GM12878 (cell line): ENCODE data around the gene THUMPD3. TPM values are rescaled to one million over a fixed set of nuclear protein-coding genes. Genes with fewer than 3 reads are reported as not detected.

Experiments
- ATAC-seq: fragments of 200-7000 bp; cut with Tn5 transposase; 3 replicates; pipeline ENCODE4 v1.9.1; 2020; ENCODE audit warnings: mild to moderate bottlenecking, moderate library complexity
- BruUV-seq: library from RNA; stranded (reverse); fragments of 400-500 nt; replicated peaks from 2 replicates; lab custom pipeline; 2021; lab: Mats Ljungman, UMichigan
- CTCF ChIA-PET: fragments of 300-600 bp; sonication (Branson Sonifier 250); formaldehyde crosslinking; extraction: SDS; loops from one replicate; lab custom pipeline; 2021; ENCODE audit warnings: inconsistent platforms; lab: Yijun Ruan, JAX
- POLR2A ChIA-PET: fragments of 350-600 bp; formaldehyde crosslinking; extraction: SDS; loops from one replicate; lab custom pipeline; 2021; ENCODE audit warnings: inconsistent platforms; lab: Charles Lee
- RAD21 ChIA-PET: fragments of 300-600 bp; sonication (Branson Sonifier 250); formaldehyde crosslinking; loops from one replicate; lab custom pipeline; 2023; ENCODE audit warnings: antibody characterized with exemption; ENCODE audit not compliant: unreplicated experiment; lab: Charles Lee
- SMC1A ChIA-PET: fragments of 300-600 bp; sonication (Branson Sonifier 250); formaldehyde crosslinking; loops from one replicate; lab custom pipeline; 2023; ENCODE audit not compliant: unreplicated experiment, uncharacterized antibody; lab: Charles Lee
- DNase-seq: peaks from one replicate; pipeline ENCODE4 v3.0.0-alpha.2; 2011; ENCODE audit warnings: low read depth, low spot score
- FAIRE-seq: peaks from 3 replicates; lab custom pipeline; 2011; peaks lifted over from hg19 to GRCh38; lab: Jason Lieb, UNC
- H2AFZ ChIP-seq: 2 replicates; pipeline ENCODE4 v1.6.0; 2011; ENCODE audit warnings: low read depth, low read length, control low read depth; ENCODE audit not compliant: control insufficient read depth
- H3K27ac ChIP-seq: 2 replicates; pipeline ENCODE4 v1.5.1; 2011; ENCODE audit warnings: control low read depth; ENCODE audit not compliant: control insufficient read depth, insufficient read depth
- H3K27me3 ChIP-seq, 2 experiments: replicated peaks in 1 of 2; 2 replicates each; pipeline versions ENCODE4 v1.6.0 to v1.6.1; 2011; ENCODE audit warnings: low read length in 1 of 2; ENCODE audit not compliant: control insufficient read depth in 2 of 2, insufficient read depth in 2 of 2
- H3K36me3 ChIP-seq, 2 experiments: 2 replicates each; pipeline ENCODE4 v1.5.1; 2011; ENCODE audit warnings: low read length in 1 of 2; ENCODE audit not compliant: control insufficient read depth in 2 of 2, insufficient read depth in 2 of 2
- H3K4me1 ChIP-seq: 2 replicates; pipeline ENCODE4 v1.6.1; 2011; ENCODE audit warnings: mild to moderate bottlenecking, low read length, moderate library complexity, mixed read lengths; ENCODE audit not compliant: control insufficient read depth, insufficient read depth
- H3K4me2 ChIP-seq: 2 replicates; pipeline ENCODE4 v1.6.0; 2011; ENCODE audit warnings: control low read depth; ENCODE audit not compliant: control insufficient read depth, insufficient read depth
- H3K4me3 ChIP-seq: fragments of 200-600 bp; sonication (generic); 2 replicates; pipeline ENCODE4 v1.5.1; 2016
- H3K79me2 ChIP-seq: 2 replicates; pipeline ENCODE4 v1.6.0; 2011; ENCODE audit warnings: low read length; ENCODE audit not compliant: control insufficient read depth, insufficient read depth
- H3K9ac ChIP-seq: 2 replicates; pipeline ENCODE4 v1.8.0; 2011; ENCODE audit warnings: low read length, control low read depth, mixed read lengths; ENCODE audit not compliant: control insufficient read depth, insufficient read depth
- H3K9me3 ChIP-seq: replicated peaks from 3 replicates; pipeline ENCODE4 v1.5.1; 2011; ENCODE audit warnings: mild to moderate bottlenecking, low read length; ENCODE audit not compliant: control insufficient read depth, insufficient read depth
- H4K20me1 ChIP-seq: 2 replicates; pipeline ENCODE4 v1.6.0; 2011; ENCODE audit not compliant: control insufficient read depth, insufficient read depth
- FOS ChIP-seq: IDR thresholded peaks from 3 replicates; pipeline ENCODE4 v1.6.1; 2011; ENCODE audit warnings: borderline replicate concordance; ENCODE audit not compliant: insufficient read length; ENCODE audit errors: extremely low read depth
- JUND ChIP-seq: IDR thresholded peaks from 2 replicates; pipeline ENCODE4 v1.6.1; 2012; ENCODE audit warnings: low read depth, mild to moderate bottlenecking, low read length, improper control_type of control experiment, moderate library complexity
- KLF5 ChIP-seq: fragments of 450-650 bp; IDR thresholded peaks from 2 replicates; pipeline ENCODE4 v1.6.1; 2014; ENCODE audit warnings: mild to moderate bottlenecking; ENCODE audit not compliant: partially characterized antibody
- MEF2B ChIP-seq: fragments of 450-650 bp; IDR thresholded peaks from 2 replicates; pipeline ENCODE4 v1.6.1; 2018; ENCODE audit warnings: mild to moderate bottlenecking, moderate library complexity; ENCODE audit not compliant: partially characterized antibody, poor library complexity, severe bottlenecking
- SUZ12 ChIP-seq: fragments of 200-600 bp; sonication (generic); IDR thresholded peaks from one replicate; pipeline ENCODE4 v1.6.1; 2018; ENCODE audit warnings: antibody characterized with exemption, mild to moderate bottlenecking; ENCODE audit not compliant: unreplicated experiment
- WGBS: methylation state at CpG from one replicate; pipeline ENCODE4 v1.1.6; 2016; ENCODE audit warnings: low lambda C conversion rate; ENCODE audit not compliant: insufficient replicate concordance, insufficient coverage; ENCODE audit errors: missing lambda C conversion rate; 5-methylcytosine and 5-hydroxymethylcytosine counted together
- in situ Hi-C: fragments of 300-500 bp; cut with MboI; formaldehyde crosslinking; loops from 9 replicates; pipeline ENCODE4 v1.14.3; 2018; ENCODE audit warnings: mixed read lengths
- intact Hi-C: fragments of 100-400 bp; cut with micrococcal nuclease; formaldehyde crosslinking; loops from one replicate; pipeline ENCODE4 v1.14.2; 2022; ENCODE audit not compliant: unreplicated experiment
- polyA plus RNA-seq, 11 experiments: library from polyadenylated mRNA; depleted of rRNA in 4 of 11; unstranded in 6 of 11; stranded (reverse) in 5 of 11; fragments of >200 nt; fragmentation: Nextera tagmentation in 4 of 11; fragmentation: Illumina TruSeq in 1 of 11; extraction: Ambion mirVana in 4 of 11; extraction: Trizol in 1 of 11; gene quantifications; 1 replicate in 1 of 11; 2 replicates in 10 of 11; pipeline versions ENCODE4 v1.2.1 to v1.2.3, GENCODE V29; 2011 to 2016; ENCODE audit warnings: inconsistent platforms in 2 of 11, missing spikeins in 2 of 11, low read depth in 1 of 11
- total RNA-seq, 4 experiments: library from RNA; depleted of rRNA in 3 of 4; stranded (reverse); fragments of >200 nt in 3 of 4; fragmentation: Illumina TruSeq in 1 of 4; extraction: Trizol in 1 of 4; gene quantifications; 2 replicates each; pipeline versions ENCODE4 v1.2.1 to v1.2.3, GENCODE V29; 2013 to 2021

Gene THUMPD3
- total and polyA plus RNA-seq, 10 of the 15 experiments (the other 5 are each of a cell fraction or from before 2014, with no cell fraction given): 28.7 to 47.4 (median 41.8) TPM

- H2AFZ ChIP-seq: no peak overlapping the region
- in situ Hi-C loops: no loop called here
- 0% methylated on average over 1 of the region's 1 CpG for WGBS
- no peak for ATAC-seq
- POLR2A ChIA-PET: interaction anchor here (4.8 kb wide), 1 partner anchor 12 kb away, joined by 24 read pairs; no protein-coding TSS in a partner anchor
- H3K36me3 ChIP-seq: peaks cover 4 to 64% of the 10 kb centered on the region in 2 experiments
- FAIRE-seq: no peak
- H3K27ac ChIP-seq: no peak overlapping the region
- no peak overlapping the region for H3K4me3 ChIP-seq
- H3K27me3 ChIP-seq: no peaks in the 10 kb centered on the region
- CTCF ChIA-PET: interaction anchor here (0.7 kb wide), 1 partner anchor 9 kb away, joined by 3 read pairs; no protein-coding TSS in a partner anchor
- TF ChIP-seq MEF2B (no peak), SUZ12 (no peak), KLF5 (no peak), FOS (no peak), JUND (no peak)
- TF ChIP-seq, all 136 proteins: peak for 0
- H3K4me2 ChIP-seq: no peak overlapping the region
- peaks cover 76% of the 10 kb centered on the region for H3K79me2 ChIP-seq
- H3K9me3 ChIP-seq: no peaks in the 10 kb centered on the region
- peaks cover 8% of the 10 kb centered on the region; the same call in 1 of the 2 replicates for H3K4me1 ChIP-seq
- H4K20me1 ChIP-seq: peaks cover 3% of the 10 kb centered on the region
- ChIA-PET RAD21 (no interaction called here), SMC1A (interaction anchor here (1.0 to 5.3 kb wide), 4 partner anchors 18 to 49 kb away, joined by 3 to 39 read pairs (median 11); partner anchors contain the start of gene THUMPD3)
- intact Hi-C loops: no loop called here
- H3K9ac ChIP-seq: no peak overlapping the region
- no TSS peak for BruUV-seq
- no peak for DNase-seq
Observed at GRCh38 chr3:9392041-9392440, 29.2 kb downstream of the THUMPD3 start.
